K562 (cell line): ENCODE results near the gene CDC5L. TPM values are rescaled to one million over a fixed set of nuclear protein-coding genes. Genes with fewer than 3 reads are reported as not detected.
A peak's percentile ranks its signal among the peaks of the same experiment; 100 is the strongest.

Experiments
- BDP1 ChIP-seq: IDR thresholded peaks from 3 replicates; pipeline ENCODE4 v1.6.1; 2011; ENCODE audit not compliant: insufficient read length, insufficient read depth
- CREB1 ChIP-seq, 2 experiments: sonication (generic) in 1 of 2; formaldehyde crosslinking in 1 of 2; IDR thresholded peaks; 2 replicates each; pipeline versions ENCODE4 v1.6.1 to v1.8.0; 2012 to 2022; ENCODE audit warnings: inconsistent platforms in 1 of 2, mild to moderate bottlenecking in 1 of 2, missing genetic modification reagents in 1 of 2, moderate library complexity in 1 of 2
- CREM ChIP-seq: IDR thresholded peaks from 2 replicates; pipeline ENCODE4 v1.6.1; 2014; ENCODE audit warnings: antibody characterized with exemption, low read depth
- FOSL1 ChIP-seq: fragments of 200-800 bp; sonication (Bioruptor generic); conservative IDR thresholded peaks from 2 replicates; pipeline ENCODE4 v1.6.1; 2016; ENCODE audit warnings: missing genetic modification characterization, missing compliant biosample characterization
- FOXA1 ChIP-seq: fragments of 450-650 bp; IDR thresholded peaks from 2 replicates; pipeline ENCODE4 v1.6.1; 2016; ENCODE audit warnings: mild to moderate bottlenecking, borderline replicate concordance
- FOXK2 ChIP-seq, 2 experiments: fragments of 450-650 bp; IDR thresholded peaks in 1 of 2; conservative IDR thresholded peaks in 1 of 2; 2 replicates each; pipeline ENCODE4 v1.6.1; 2016; ENCODE audit warnings: low read depth in 2 of 2, mild to moderate bottlenecking in 1 of 2
- GTF2F1 ChIP-seq: IDR thresholded peaks from 2 replicates; pipeline ENCODE4 v1.6.1; 2011; ENCODE audit warnings: low read depth, low read length, improper control_type of control experiment
- KLF10 ChIP-seq: fragments of 250-450 bp; sonication (Bioruptor Pico); IDR thresholded peaks from 2 replicates; pipeline ENCODE4 v1.6.1; 2021; ENCODE audit warnings: matching md5 sums
- KLF13 ChIP-seq: fragments of 450-650 bp; IDR thresholded peaks from 2 replicates; pipeline ENCODE4 v1.6.1; 2016; ENCODE audit warnings: missing genetic modification characterization, low read depth, mild to moderate bottlenecking, missing compliant biosample characterization, moderate library complexity, borderline replicate concordance
- MBD2 ChIP-seq: sonication (generic); IDR thresholded peaks from 2 replicates; pipeline ENCODE4 v1.6.1; 2016; ENCODE audit warnings: low read depth, borderline replicate concordance
- MYC ChIP-seq, 2 experiments: fragments of 250-450 bp in 1 of 2; sonication (Bioruptor Pico) in 1 of 2; IDR thresholded peaks; 2 replicates each; pipeline versions ENCODE4 v1.5.1 to v1.6.1; 2012 to 2021; ENCODE audit warnings: low read depth in 2 of 2, borderline replicate concordance in 1 of 2, improper control_type of control experiment in 1 of 2, low read length in 1 of 2, mild to moderate bottlenecking in 1 of 2, moderate library complexity in 1 of 2
- NCOA1 ChIP-seq: fragments of 450-650 bp; IDR thresholded peaks from 2 replicates; pipeline ENCODE4 v1.6.1; 2016; ENCODE audit warnings: low read depth
- RAD51 ChIP-seq: fragments of 450-650 bp; IDR thresholded peaks from 2 replicates; pipeline ENCODE4 v1.7.1; 2016; ENCODE audit warnings: low read depth, mild to moderate bottlenecking, borderline replicate concordance
- SAFB ChIP-seq: fragments of 200-400 bp; formaldehyde crosslinking; IDR thresholded peaks from 2 replicates; pipeline ENCODE4 v1.6.1; 2017; ENCODE audit warnings: low read depth, low read length, borderline replicate concordance
- SP1 ChIP-seq: sonication (generic); formaldehyde crosslinking; IDR thresholded peaks from 2 replicates; pipeline ENCODE4 v1.8.1; 2022; ENCODE audit warnings: mild to moderate bottlenecking, missing genetic modification reagents
- STAT5B ChIP-seq: fragments of 250-450 bp; sonication (Bioruptor Pico); IDR thresholded peaks from 2 replicates; pipeline ENCODE4 v1.8.0; 2021; ENCODE audit warnings: mild to moderate bottlenecking, inconsistent platforms
- TRIM24 ChIP-seq, 2 experiments: fragments of 450-650 bp; IDR thresholded peaks; 2 replicates each; pipeline ENCODE4 v1.6.1; 2016
- polyA plus RNA-seq, 8 experiments: library from polyadenylated mRNA; depleted of rRNA in 4 of 8; stranded (reverse) in 5 of 8; unstranded in 3 of 8; fragments of >200 nt; fragmentation: Nextera tagmentation in 2 of 8; fragmentation: Illumina TruSeq in 1 of 8; extraction: Ambion mirVana in 2 of 8; extraction: Trizol in 1 of 8; gene quantifications; 2 replicates each; pipeline versions ENCODE4 v1.2.1 to v1.2.3, GENCODE V29; 2011 to 2014; ENCODE audit warnings: inconsistent platforms in 1 of 8, missing spikeins in 1 of 8
- total RNA-seq, 7 experiments: library from RNA; depleted of rRNA in 6 of 7; stranded (reverse); fragments of >200 nt in 6 of 7; fragmentation: Illumina TruSeq in 2 of 7; extraction: Trizol in 2 of 7; gene quantifications; 2 replicates each; pipeline versions ENCODE4 v1.2.1 to v1.2.3, GENCODE V29; 2011 to 2021; ENCODE audit warnings: low replicate concordance in 1 of 7
- TF ChIP-seq, protein P1 (sequence below): sonication (generic); formaldehyde crosslinking; IDR thresholded peaks from 2 replicates; pipeline ENCODE4 v1.8.0; 2022; ENCODE audit warnings: mild to moderate bottlenecking, missing genetic modification reagents, borderline replicate concordance
- TF ChIP-seq, protein P2 (sequence below): fragments of 450-650 bp; IDR thresholded peaks from 2 replicates; pipeline ENCODE4 v1.6.1; 2016
- TF ChIP-seq, protein P3 (sequence below): sonication (generic); formaldehyde crosslinking; IDR thresholded peaks from 2 replicates; pipeline ENCODE4 v1.8.0; 2022; ENCODE audit warnings: missing genetic modification reagents, mild to moderate bottlenecking, moderate library complexity, borderline replicate concordance
- TF ChIP-seq, protein P4 (sequence below): fragments of 250-450 bp; sonication (Bioruptor Pico); IDR thresholded peaks from 2 replicates; pipeline ENCODE4 v1.8.0; 2021; ENCODE audit warnings: mild to moderate bottlenecking, moderate library complexity

The CDC5L gene
- total and polyA plus RNA-seq, 9 of the 15 experiments (the other 6 are each of a cell fraction or from before 2014, with no cell fraction given), result 22.3 to 44.2 (median 30.8) TPM

DNA sequence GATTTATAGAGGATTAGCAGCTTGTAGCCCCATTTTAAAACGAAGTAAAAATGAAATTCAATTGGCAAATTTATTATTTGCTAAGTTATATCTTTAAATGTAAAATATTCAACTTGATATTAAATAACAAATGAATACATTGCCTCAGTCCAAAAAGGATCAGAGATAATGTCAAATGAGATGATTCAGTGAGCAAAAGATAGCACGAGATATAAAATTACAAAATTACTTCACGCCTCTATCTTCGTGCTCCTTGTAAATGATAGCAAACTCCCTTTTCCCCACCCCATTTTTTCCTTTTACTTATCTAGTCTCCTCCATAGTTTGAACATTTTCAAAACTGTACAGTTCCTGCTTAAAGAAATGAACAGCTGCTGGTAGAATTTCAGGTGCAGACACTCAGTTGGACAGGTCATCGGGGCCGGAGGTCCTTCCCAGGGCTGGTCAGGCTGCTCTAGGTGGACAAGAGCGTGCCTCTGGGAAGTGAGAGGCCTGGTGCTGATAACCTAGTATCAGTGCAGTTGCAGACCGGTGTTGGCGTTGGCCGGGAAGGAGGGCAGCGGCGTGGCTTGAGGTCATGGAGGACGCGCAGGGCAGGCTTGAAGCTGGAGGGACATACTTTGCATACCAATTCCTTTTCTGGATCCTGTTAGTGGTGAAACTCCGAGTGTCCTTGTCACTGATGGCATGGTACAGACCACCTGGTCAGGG, 83.9 kb downstream of the CDC5L start (continued):
- TF ChIP-seq, protein P1, sequence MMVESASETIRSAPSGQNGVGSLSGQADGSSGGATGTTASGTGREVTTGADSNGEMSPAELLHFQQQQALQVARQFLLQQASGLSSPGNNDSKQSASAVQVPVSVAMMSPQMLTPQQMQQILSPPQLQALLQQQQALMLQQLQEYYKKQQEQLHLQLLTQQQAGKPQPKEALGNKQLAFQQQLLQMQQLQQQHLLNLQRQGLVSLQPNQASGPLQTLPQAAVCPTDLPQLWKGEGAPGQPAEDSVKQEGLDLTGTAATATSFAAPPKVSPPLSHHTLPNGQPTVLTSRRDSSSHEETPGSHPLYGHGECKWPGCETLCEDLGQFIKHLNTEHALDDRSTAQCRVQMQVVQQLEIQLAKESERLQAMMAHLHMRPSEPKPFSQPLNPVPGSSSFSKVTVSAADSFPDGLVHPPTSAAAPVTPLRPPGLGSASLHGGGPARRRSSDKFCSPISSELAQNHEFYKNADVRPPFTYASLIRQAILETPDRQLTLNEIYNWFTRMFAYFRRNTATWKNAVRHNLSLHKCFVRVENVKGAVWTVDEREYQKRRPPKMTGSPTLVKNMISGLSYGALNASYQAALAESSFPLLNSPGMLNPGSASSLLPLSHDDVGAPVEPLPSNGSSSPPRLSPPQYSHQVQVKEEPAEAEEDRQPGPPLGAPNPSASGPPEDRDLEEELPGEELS (CRISPR knock-in tag), result no peak
- TF ChIP-seq KLF10 (CRISPR knock-in tag) (no peak), CREM (peak; percentile 87), FOSL1 (tag) (peak; percentile 50; the same call in 1 of the 2 replicates), MYC (IDR thresholded peaks at IDR 0.05; ENCODE audit: low read depth, low read length) (peak; percentile 87), MYC (CRISPR knock-in tag; IDR thresholded peaks at IDR 0.05; ENCODE audit: borderline replicate concordance, low read depth) (no peak), CREB1 (IDR thresholded peaks at IDR 0.05) (peak; percentile 73), CREB1 (CRISPR knock-in tag; IDR thresholded peaks at IDR 0.05) (no peak), FOXA1 (no peak), TRIM24 (IDR thresholded peaks at IDR 0.05) (peak; percentile 94), GTF2F1 (no peak), SAFB (no peak), STAT5B (CRISPR knock-in tag) (no peak), KLF13 (peak; percentile 29; the same call in 1 of the 2 replicates), NCOA1 (peak; percentile 86; the same call in 1 of the 2 replicates), SP1 (CRISPR knock-in tag) (0 out of 2 replicates have a peak, but pooled peaks have one; percentile 26), BDP1 (no peak), RAD51 (0 out of 2 replicates have a peak, but pooled peaks have one; percentile 4), MBD2 (peak; percentile 77; the same call in 1 of the 2 replicates), FOXK2 (conservative IDR thresholded peaks at IDR 0.05 in 1 of 2, IDR thresholded peaks at IDR 0.05 in 1 of 2; ENCODE audit: low read depth in 2 of 2) (peak in 1 of 2 experiments; percentile 18; a peak in 1 of 4 replicates)
- TF ChIP-seq, protein P2, sequence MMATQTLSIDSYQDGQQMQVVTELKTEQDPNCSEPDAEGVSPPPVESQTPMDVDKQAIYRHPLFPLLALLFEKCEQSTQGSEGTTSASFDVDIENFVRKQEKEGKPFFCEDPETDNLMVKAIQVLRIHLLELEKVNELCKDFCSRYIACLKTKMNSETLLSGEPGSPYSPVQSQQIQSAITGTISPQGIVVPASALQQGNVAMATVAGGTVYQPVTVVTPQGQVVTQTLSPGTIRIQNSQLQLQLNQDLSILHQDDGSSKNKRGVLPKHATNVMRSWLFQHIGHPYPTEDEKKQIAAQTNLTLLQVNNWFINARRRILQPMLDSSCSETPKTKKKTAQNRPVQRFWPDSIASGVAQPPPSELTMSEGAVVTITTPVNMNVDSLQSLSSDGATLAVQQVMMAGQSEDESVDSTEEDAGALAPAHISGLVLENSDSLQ, result 0 out of 2 replicates have a peak, but pooled peaks have one; percentile 26
- TF ChIP-seq, protein P3, sequence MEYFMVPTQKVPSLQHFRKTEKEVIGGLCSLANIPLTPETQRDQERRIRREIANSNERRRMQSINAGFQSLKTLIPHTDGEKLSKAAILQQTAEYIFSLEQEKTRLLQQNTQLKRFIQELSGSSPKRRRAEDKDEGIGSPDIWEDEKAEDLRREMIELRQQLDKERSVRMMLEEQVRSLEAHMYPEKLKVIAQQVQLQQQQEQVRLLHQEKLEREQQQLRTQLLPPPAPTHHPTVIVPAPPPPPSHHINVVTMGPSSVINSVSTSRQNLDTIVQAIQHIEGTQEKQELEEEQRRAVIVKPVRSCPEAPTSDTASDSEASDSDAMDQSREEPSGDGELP, result peak; percentile 82
- TF ChIP-seq, protein P4, sequence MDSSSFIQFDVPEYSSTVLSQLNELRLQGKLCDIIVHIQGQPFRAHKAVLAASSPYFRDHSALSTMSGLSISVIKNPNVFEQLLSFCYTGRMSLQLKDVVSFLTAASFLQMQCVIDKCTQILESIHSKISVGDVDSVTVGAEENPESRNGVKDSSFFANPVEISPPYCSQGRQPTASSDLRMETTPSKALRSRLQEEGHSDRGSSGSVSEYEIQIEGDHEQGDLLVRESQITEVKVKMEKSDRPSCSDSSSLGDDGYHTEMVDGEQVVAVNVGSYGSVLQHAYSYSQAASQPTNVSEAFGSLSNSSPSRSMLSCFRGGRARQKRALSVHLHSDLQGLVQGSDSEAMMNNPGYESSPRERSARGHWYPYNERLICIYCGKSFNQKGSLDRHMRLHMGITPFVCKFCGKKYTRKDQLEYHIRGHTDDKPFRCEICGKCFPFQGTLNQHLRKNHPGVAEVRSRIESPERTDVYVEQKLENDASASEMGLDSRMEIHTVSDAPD (CRISPR knock-in tag), result 0 out of 2 replicates have a peak, but pooled peaks have one; percentile 62
